Measurements from ENCODE around the gene CXCL1. TPM values are rescaled to one million over a fixed set of nuclear protein-coding genes. Genes with fewer than 3 reads are reported as not detected.
A peak's percentile ranks its signal among the peaks of the same experiment; 100 is the strongest.

CXCL1 gene
- total RNA-seq, 1 donor from 2014 or later: 7.0 TPM

- ATAC-seq (no peak), DNase-seq (no peak)
- intact Hi-C loops (cut with DNase I): no loop called here
- Histone ChIP-seq H3K9me3 (no peaks in the 10 kb centered on the region), H3K27ac (no peak overlapping the region), H3K36me3 (no peaks in the 10 kb centered on the region), H3K4me3 (no peak overlapping the region), H3K4me1 (peaks cover 15% of the 10 kb centered on the region), H3K27me3 (ENCODE audit: low read depth) (no peaks in the 10 kb centered on the region)
- TF ChIP-seq CTCF (IDR thresholded peaks at IDR 0.05): no peak
Measured at GRCh38 chr4:73852771-73853170, 16.4 kb upstream of the CXCL1 start.

DNA sequence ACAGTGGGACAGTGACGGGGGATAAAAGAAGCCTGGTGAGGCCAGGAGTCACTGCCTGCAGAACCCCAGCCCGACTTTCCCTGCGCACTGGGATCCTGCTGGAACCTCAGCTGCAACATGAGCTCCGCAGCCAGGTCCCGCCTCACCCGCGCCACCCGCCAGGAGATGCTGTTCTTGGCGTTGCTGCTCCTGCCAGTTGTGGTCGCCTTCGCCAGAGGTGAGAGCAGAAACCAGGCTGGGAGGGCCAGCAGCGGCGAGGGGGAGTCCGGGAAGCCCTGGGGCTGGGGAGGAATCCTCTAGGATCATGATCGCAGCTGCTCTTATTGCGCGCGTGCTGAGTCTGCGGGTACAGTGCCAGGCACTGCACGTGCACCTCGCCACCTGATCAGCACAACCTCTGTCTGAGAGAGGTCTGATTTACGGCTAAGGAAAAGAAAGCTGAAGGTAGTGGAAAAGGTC, 15.9 kb upstream of the CXCL1 start, which contains the start of gene PF4V1:
Gene PF4V1 (plus strand): TSS at position 51 of the 459 bp plus-strand sequence. CDS start 67 bp downstream, at position 118.
- H3K9me3 ChIP-seq: no peaks in the 10 kb centered on the region
- ATAC-seq (peak; percentile 41 to 63), DNase-seq (peak; percentile 50)
- H3K4me1 ChIP-seq: peaks cover 15% of the 10 kb centered on the region
- no peak within 1 kb of the TSS for H3K27ac ChIP-seq
- peak within 1 kb of the TSS; percentile 21 for H3K4me3 ChIP-seq
- no peaks in the 10 kb centered on the region for H3K36me3 ChIP-seq
- H3K27me3 ChIP-seq (ENCODE audit: low read depth): no peaks in the 10 kb centered on the region
- intact Hi-C loops (cut with DNase I): no loop called here
- peak; percentile 17 for TF ChIP-seq CTCF (IDR thresholded peaks at IDR 0.05)

GRCh38 chr4:73853718-73854473, 15.3 kb upstream of the CXCL1 start:
- no peaks in the 10 kb centered on the region for H3K27me3 ChIP-seq (ENCODE audit: low read depth)
- no peaks in the 10 kb centered on the region for H3K9me3 ChIP-seq
- intact Hi-C loops (cut with DNase I): no loop called here
- ATAC-seq: no peak
- no peaks in the 10 kb centered on the region for H3K36me3 ChIP-seq
- H3K4me1 ChIP-seq: peaks cover 15% of the 10 kb centered on the region
- TF ChIP-seq CTCF (IDR thresholded peaks at IDR 0.05): no peak
- H3K27ac ChIP-seq: no peak overlapping the region
- DNase-seq: no peak
- no peak overlapping the region for H3K4me3 ChIP-seq

DNA sequence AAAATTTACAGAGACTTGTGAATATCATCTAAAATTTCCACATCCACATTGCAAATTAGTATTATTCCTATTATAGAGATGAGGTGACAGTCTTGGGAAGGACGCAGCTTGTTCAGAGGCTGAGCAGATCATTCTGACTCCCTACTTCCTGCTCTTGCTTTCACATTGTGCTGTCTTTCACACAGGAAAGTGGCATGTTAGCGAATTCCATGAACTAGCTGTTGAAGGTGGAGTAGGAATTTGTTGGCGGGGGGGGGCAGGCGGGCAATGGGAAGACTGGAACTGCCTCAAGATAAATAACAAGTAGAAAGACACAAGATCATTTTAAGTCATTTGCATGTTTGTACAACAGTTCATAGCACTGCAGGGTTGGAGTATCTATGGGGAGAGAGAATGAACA, 13.8 kb upstream of the CXCL1 start:
- no peaks in the 10 kb centered on the region for H3K27me3 ChIP-seq (ENCODE audit: low read depth)
- H3K27ac ChIP-seq: no peak overlapping the region
- no peak overlapping the region for H3K4me3 ChIP-seq
- H3K4me1 ChIP-seq: peaks cover 15% of the 10 kb centered on the region
- DNase-seq (no peak), ATAC-seq (peak in 1 of 2 donors; percentile 39)
- H3K36me3 ChIP-seq: no peaks in the 10 kb centered on the region
- H3K9me3 ChIP-seq: no peaks in the 10 kb centered on the region
- TF ChIP-seq CTCF (IDR thresholded peaks at IDR 0.05): no peak
- intact Hi-C loops (cut with DNase I): no loop called here

- intact Hi-C loops (cut with DNase I): no loop called here
- H3K4me1 ChIP-seq: peaks cover 15% of the 10 kb centered on the region
- H3K36me3 ChIP-seq: no peaks in the 10 kb centered on the region
- H3K27ac ChIP-seq: no peak overlapping the region
- no peaks in the 10 kb centered on the region for H3K9me3 ChIP-seq
- no peak overlapping the region for H3K4me3 ChIP-seq
- ATAC-seq: peak; percentile 33 to 72
- TF ChIP-seq CTCF (IDR thresholded peaks at IDR 0.05): no peak
- no peak for DNase-seq
- H3K27me3 ChIP-seq (ENCODE audit: low read depth): no peaks in the 10 kb centered on the region
Measured at GRCh38 chr4:73856518-73856917, 12.7 kb upstream of the CXCL1 start.
